Ishikawa (cell line): Measurements from ENCODE around the gene WNT3A.

Source experiments
- CEBPB ChIP-seq: IDR thresholded peaks from 2 replicates; pipeline ENCODE4 v1.6.1; 2012
- CREB1 ChIP-seq: IDR thresholded peaks from 2 replicates; pipeline ENCODE4 v1.6.1; 2012; ENCODE audit warnings: low read depth
- EP300 ChIP-seq: IDR thresholded peaks from 2 replicates; pipeline ENCODE4 v1.6.1; 2012; ENCODE audit warnings: borderline replicate concordance
- TAF1 ChIP-seq: IDR thresholded peaks from 2 replicates; pipeline ENCODE4 v1.6.1; 2012; ENCODE audit warnings: low read depth, mild to moderate bottlenecking
- TCF12 ChIP-seq: IDR thresholded peaks from 2 replicates; pipeline ENCODE4 v1.6.1; 2012; ENCODE audit warnings: low read depth
- YY1 ChIP-seq: IDR thresholded peaks from 2 replicates; pipeline ENCODE4 v1.6.1; 2012; ENCODE audit warnings: low read depth
- ZBTB7A ChIP-seq: IDR thresholded peaks from 2 replicates; pipeline ENCODE4 v1.6.1; 2012; ENCODE audit warnings: low read depth
- TF ChIP-seq, protein P1 (sequence below): IDR thresholded peaks from 2 replicates; pipeline ENCODE4 v1.6.1; 2012; ENCODE audit warnings: low read depth, mild to moderate bottlenecking
- TF ChIP-seq, protein P2 (sequence below): IDR thresholded peaks from 2 replicates; pipeline ENCODE4 v1.6.1; 2012

DNA sequence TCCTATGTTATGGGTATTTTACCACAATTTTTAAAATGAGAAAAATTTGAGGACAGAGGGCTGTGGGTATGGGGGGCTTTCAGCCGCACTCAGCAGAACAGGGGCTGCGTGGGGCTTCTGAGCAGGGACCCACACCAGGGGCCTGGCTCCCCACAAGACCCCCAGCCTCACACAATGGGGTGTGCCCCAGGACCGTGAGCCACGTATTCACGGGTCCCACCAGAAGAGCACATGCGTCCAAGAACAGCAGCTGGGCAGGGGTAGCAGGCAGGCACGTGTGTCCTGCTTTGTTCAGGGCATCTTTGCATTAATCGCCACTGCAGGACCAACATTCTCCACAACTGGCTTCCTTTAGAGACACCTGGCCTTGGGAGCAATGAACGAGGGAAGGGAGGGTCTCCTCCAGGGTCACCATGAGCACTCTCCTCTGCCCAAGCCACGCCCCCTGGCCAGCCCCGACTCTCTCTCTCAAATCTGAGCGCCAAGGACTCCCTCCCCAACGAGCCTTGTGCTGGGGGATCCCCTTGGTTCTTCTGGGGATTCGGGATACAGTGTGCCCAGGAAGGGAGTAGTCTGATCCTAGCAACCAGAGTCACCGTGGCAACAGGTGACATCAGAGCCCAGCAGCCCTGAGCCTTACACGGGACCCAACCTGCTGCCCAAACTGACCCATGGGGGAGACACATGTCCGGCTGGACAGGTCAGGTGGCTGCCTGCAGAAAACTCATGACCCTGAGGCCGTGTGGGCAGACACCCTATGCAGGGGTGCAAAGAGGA lies 68.3 kb downstream of the WNT3A start:
- TF ChIP-seq, protein P1, sequence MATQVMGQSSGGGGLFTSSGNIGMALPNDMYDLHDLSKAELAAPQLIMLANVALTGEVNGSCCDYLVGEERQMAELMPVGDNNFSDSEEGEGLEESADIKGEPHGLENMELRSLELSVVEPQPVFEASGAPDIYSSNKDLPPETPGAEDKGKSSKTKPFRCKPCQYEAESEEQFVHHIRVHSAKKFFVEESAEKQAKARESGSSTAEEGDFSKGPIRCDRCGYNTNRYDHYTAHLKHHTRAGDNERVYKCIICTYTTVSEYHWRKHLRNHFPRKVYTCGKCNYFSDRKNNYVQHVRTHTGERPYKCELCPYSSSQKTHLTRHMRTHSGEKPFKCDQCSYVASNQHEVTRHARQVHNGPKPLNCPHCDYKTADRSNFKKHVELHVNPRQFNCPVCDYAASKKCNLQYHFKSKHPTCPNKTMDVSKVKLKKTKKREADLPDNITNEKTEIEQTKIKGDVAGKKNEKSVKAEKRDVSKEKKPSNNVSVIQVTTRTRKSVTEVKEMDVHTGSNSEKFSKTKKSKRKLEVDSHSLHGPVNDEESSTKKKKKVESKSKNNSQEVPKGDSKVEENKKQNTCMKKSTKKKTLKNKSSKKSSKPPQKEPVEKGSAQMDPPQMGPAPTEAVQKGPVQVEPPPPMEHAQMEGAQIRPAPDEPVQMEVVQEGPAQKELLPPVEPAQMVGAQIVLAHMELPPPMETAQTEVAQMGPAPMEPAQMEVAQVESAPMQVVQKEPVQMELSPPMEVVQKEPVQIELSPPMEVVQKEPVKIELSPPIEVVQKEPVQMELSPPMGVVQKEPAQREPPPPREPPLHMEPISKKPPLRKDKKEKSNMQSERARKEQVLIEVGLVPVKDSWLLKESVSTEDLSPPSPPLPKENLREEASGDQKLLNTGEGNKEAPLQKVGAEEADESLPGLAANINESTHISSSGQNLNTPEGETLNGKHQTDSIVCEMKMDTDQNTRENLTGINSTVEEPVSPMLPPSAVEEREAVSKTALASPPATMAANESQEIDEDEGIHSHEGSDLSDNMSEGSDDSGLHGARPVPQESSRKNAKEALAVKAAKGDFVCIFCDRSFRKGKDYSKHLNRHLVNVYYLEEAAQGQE, result no peak
- TF ChIP-seq TCF12, result no peak
- TF ChIP-seq, protein P2, sequence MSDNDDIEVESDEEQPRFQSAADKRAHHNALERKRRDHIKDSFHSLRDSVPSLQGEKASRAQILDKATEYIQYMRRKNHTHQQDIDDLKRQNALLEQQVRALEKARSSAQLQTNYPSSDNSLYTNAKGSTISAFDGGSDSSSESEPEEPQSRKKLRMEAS, result no peak
- TF ChIP-seq EP300, result no peak
- peak; percentile 61; the same call in 1 of the 2 replicates for TF ChIP-seq CREB1
- TF ChIP-seq ZBTB7A, result no peak
- TF ChIP-seq TAF1, result no peak
- TF ChIP-seq YY1, result no peak
- no peak for TF ChIP-seq CEBPB
